ENCODE measurements around the gene TULP3.

TULP3 gene

DNA sequence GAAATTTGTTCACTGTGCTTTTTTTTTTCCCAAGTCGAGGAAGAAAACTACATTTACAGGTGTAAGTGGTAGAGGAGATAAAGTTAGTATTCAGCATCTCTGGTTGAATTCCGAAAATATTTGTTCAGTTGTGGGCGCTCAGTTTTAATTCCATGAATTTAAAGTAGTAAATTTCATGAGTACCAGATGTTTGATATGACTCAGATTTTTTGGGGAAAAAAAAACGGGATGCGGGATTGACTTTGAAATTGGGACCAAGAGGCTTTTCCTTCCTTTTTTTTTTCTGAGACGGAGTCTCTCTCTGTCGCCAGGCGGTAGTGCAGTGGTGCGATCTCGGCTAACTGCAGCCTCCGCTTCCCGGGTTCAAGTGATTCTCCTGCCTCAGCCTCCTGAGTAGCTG is 1.6 kb downstream of the TULP3 start:
- Mint-ChIP-seq H3K4me3 (no peak overlapping the region), H3K27me3 (ENCODE audit: low read depth) (no peaks in the 10 kb centered on the region), H3K9me3 (no peaks in the 10 kb centered on the region), H3K4me1 (ENCODE audit: low read depth) (peaks cover 28% of the 10 kb centered on the region), H3K36me3 (ENCODE audit: low read depth) (peaks cover 14% of the 10 kb centered on the region), H3K27ac (no peak overlapping the region)

DNA sequence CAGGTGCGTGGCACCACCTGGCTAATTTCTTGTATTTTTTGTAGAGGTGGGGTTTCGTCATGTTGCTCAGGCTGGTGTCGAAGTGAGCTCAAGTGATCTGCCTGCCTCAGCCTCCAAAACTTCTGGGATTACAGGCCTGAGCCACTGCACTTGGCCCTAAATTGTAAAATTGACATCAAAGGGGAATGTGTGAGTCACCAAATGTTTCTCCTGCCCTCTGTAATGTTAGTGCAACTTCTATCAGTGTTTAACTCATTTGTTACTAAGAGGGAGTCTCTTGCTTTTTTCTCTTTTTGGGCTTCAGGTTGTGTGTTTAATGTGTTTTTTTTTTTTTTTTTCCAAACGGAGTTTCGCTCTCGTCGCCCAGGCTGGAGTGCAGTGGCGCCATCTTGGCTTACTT is 2.3 kb downstream of the TULP3 start:
- Mint-ChIP-seq H3K4me1 (ENCODE audit: low read depth) (peaks cover 25% of the 10 kb centered on the region), H3K36me3 (ENCODE audit: low read depth) (peaks cover 8% of the 10 kb centered on the region), H3K4me3 (peak overlapping the region; percentile 42), H3K27ac (no peak overlapping the region), H3K9me3 (no peaks in the 10 kb centered on the region), H3K27me3 (ENCODE audit: low read depth) (no peaks in the 10 kb centered on the region)

DNA sequence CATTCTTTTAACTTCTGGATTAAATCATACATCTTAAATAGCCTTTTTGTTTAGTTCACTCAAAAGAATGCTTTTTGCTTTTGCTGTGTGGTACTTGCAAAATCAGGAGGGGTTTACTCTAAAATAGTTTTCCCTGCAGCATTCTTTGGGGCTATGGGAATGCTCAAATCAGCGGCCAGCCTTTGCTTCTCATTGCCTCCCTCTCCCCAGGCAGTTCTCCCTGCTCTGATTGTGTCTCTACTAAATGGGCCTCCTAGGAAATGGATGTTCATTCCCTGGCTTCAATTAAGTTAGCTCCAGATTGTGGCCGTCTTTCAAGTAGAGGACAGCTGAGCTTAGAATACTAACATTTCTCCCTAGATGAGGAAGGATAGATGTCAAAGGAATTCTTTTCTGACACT is 4.4 kb downstream of the TULP3 start:
- Mint-ChIP-seq H3K9me3 (no peaks in the 10 kb centered on the region), H3K36me3 (ENCODE audit: low read depth) (peaks cover 4% of the 10 kb centered on the region), H3K4me3 (no peak overlapping the region), H3K4me1 (ENCODE audit: low read depth) (peaks cover 10% of the 10 kb centered on the region), H3K27ac (no peak overlapping the region), H3K27me3 (ENCODE audit: low read depth) (no peaks in the 10 kb centered on the region)

DNA sequence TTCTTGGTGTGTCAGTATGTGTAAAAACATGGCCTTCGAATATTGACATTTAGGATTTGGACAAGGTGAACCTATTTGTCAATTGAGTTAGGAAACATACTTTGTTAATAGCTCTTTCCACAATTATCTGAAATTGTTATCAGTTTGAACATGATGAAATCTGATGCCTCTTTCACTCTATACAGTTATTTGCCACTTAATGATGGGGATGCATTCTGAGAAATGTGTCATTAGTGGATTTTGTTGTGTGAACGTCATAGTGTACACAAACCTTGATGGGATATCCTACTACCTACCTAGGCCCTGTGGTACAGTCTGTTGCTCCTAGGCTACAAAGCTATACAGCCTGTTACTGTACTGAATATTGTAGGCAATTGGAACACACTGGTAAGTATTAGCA is 4.8 kb downstream of the TULP3 start:
- H3K4me1 Mint-ChIP-seq (ENCODE audit: low read depth): peaks cover 5% of the 10 kb centered on the region

GRCh38 chr12:2897418-2897817 is 6.7 kb downstream of the TULP3 start:
- H3K27ac Mint-ChIP-seq: no peak overlapping the region
- no peak overlapping the region for H3K4me3 Mint-ChIP-seq
- H3K36me3 Mint-ChIP-seq (ENCODE audit: low read depth): no peaks in the 10 kb centered on the region
- H3K4me1 Mint-ChIP-seq (ENCODE audit: low read depth): no peaks in the 10 kb centered on the region
- H3K9me3 Mint-ChIP-seq: no peaks in the 10 kb centered on the region
- H3K27me3 Mint-ChIP-seq (ENCODE audit: low read depth): no peaks in the 10 kb centered on the region

More for the DNA sequence above, 4.8 kb downstream of the TULP3 start:
- no peaks in the 10 kb centered on the region for H3K27me3 Mint-ChIP-seq (ENCODE audit: low read depth)
- H3K9me3 Mint-ChIP-seq: no peaks in the 10 kb centered on the region
- H3K36me3 Mint-ChIP-seq (ENCODE audit: low read depth): peaks cover 3% of the 10 kb centered on the region
- H3K27ac Mint-ChIP-seq: no peak overlapping the region
- no peak overlapping the region for H3K4me3 Mint-ChIP-seq

GRCh38 chr12:2900642-2901041 is 10.0 kb downstream of the TULP3 start:
- Mint-ChIP-seq H3K27me3 (ENCODE audit: low read depth) (no peaks in the 10 kb centered on the region), H3K4me3 (no peak overlapping the region), H3K36me3 (ENCODE audit: low read depth) (no peaks in the 10 kb centered on the region), H3K4me1 (ENCODE audit: low read depth) (no peaks in the 10 kb centered on the region), H3K27ac (no peak overlapping the region), H3K9me3 (no peaks in the 10 kb centered on the region)

- H3K4me3 Mint-ChIP-seq: no peak overlapping the region
- H3K9me3 Mint-ChIP-seq: no peaks in the 10 kb centered on the region
- no peaks in the 10 kb centered on the region for H3K27me3 Mint-ChIP-seq (ENCODE audit: low read depth)
- no peaks in the 10 kb centered on the region for H3K36me3 Mint-ChIP-seq (ENCODE audit: low read depth)
- no peak overlapping the region for H3K27ac Mint-ChIP-seq
- no peaks in the 10 kb centered on the region for H3K4me1 Mint-ChIP-seq (ENCODE audit: low read depth)
These were observed 11.7 kb downstream of the TULP3 start for GRCh38 chr12:2902272-2902880.

- Mint-ChIP-seq H3K27ac (no peak overlapping the region), H3K36me3 (ENCODE audit: low read depth) (no peaks in the 10 kb centered on the region), H3K27me3 (ENCODE audit: low read depth) (no peaks in the 10 kb centered on the region)
These were observed 13.6 kb downstream of the TULP3 start for GRCh38 chr12:2904260-2904659.

DNA sequence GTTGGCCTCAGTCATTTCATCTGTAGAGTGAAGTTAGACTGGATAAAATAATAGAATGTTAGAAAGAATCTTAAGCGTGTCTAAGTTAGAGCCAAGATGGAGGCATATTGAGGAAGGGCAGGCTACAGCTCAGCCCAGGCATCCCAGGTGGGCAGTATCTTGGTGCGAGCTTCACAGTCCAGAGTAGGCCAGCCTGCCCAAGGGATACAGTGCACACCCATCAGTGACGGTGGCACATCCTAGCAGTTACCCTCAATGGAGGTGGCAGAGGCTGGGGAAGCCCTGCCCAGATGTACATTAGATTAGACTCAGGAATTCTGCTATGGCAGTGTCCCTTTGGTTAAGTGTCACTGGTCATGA is 21.5 kb downstream of the TULP3 start:
- Mint-ChIP-seq H3K27ac (no peak overlapping the region), H3K4me1 (ENCODE audit: low read depth) (peaks cover 2% of the 10 kb centered on the region), H3K27me3 (ENCODE audit: low read depth) (no peaks in the 10 kb centered on the region), H3K36me3 (ENCODE audit: low read depth) (no peaks in the 10 kb centered on the region), H3K4me3 (no peak overlapping the region), H3K9me3 (no peaks in the 10 kb centered on the region)

More at GRCh38 chr12:2904260-2904659, 13.6 kb downstream of the TULP3 start:
- H3K4me3 Mint-ChIP-seq: no peak overlapping the region
- H3K9me3 Mint-ChIP-seq: no peaks in the 10 kb centered on the region
- H3K4me1 Mint-ChIP-seq (ENCODE audit: low read depth): no peaks in the 10 kb centered on the region

DNA sequence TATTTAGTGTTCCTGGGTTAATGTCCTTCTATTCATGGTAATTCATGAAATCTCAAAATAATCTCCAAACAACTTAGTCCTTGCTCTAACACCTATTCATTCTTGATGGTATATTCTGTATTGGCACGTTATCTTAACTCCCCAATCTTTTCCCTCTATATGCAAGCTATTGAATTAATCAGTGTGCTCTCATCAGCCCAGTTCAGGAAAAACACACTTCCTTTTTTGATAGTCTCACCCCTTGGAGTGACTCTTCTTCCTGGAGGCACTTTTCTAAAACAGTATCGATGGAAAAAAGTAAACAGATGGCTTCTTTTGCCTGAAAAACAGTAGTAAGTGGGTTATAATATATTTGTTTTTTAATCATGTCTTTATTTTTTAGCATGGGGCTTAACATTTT is 28.6 kb downstream of the TULP3 start:
- Mint-ChIP-seq H3K27me3 (ENCODE audit: low read depth) (no peaks in the 10 kb centered on the region), H3K27ac (no peak overlapping the region), H3K36me3 (ENCODE audit: low read depth) (peaks cover 6% of the 10 kb centered on the region), H3K9me3 (no peaks in the 10 kb centered on the region), H3K4me3 (no peak overlapping the region), H3K4me1 (ENCODE audit: low read depth) (no peaks in the 10 kb centered on the region)

DNA sequence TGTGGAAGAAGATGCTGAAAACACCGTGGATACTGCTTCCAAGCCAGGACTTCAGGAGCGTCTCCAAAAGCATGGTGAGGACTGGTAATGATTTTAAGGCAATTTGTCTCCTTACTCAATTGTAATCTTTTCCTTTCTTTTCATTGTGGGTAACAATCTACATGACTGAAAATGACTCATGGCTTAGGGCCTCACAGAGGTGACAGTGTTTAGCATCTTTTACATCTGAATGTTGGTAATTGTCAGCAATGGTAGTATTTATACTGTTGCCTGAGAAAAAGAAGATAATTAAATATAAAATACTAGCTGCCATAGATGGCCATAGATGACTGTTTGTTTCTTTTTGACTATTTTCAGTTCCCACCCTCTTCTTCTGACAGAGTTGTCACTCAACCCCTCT is 31.6 kb downstream of the TULP3 start:
- Mint-ChIP-seq H3K4me3 (no peak overlapping the region), H3K27me3 (ENCODE audit: low read depth) (no peaks in the 10 kb centered on the region), H3K4me1 (ENCODE audit: low read depth) (peaks cover 4% of the 10 kb centered on the region), H3K27ac (no peak overlapping the region), H3K9me3 (no peaks in the 10 kb centered on the region), H3K36me3 (ENCODE audit: low read depth) (peaks cover 9% of the 10 kb centered on the region)

GRCh38 chr12:2923057-2923456 is 32.4 kb downstream of the TULP3 start:
- peaks cover 9% of the 10 kb centered on the region for H3K36me3 Mint-ChIP-seq (ENCODE audit: low read depth)
- H3K4me1 Mint-ChIP-seq (ENCODE audit: low read depth): peaks cover 4% of the 10 kb centered on the region
- H3K27ac Mint-ChIP-seq: no peak overlapping the region
- no peaks in the 10 kb centered on the region for H3K9me3 Mint-ChIP-seq
- H3K4me3 Mint-ChIP-seq: no peak overlapping the region
- H3K27me3 Mint-ChIP-seq (ENCODE audit: low read depth): no peaks in the 10 kb centered on the region

DNA sequence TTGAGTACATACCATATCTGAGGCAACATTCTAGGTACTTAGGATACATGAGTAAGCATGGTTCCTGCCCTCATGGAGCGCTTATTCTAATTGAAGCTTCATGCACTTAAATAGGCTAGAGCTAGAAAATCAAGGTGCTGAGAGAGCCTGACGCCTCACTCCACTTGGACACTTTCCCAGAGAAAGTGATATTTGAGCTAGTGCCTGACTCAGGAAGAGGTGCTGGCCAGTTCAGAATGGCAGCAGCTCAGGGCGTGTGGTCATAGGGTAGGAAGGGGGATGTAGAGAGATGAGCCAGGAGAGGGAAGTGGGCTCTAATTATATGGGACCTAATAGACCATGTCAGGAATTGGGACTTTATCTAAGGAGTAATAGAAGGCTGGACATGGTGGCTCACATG is 33.3 kb downstream of the TULP3 start:
- Mint-ChIP-seq H3K27ac (no peak overlapping the region), H3K9me3 (no peaks in the 10 kb centered on the region), H3K27me3 (ENCODE audit: low read depth) (no peaks in the 10 kb centered on the region)

GRCh38 chr12:2925322-2925995 is 34.8 kb downstream of the TULP3 start:
- Mint-ChIP-seq H3K4me3 (no peak overlapping the region), H3K27me3 (ENCODE audit: low read depth) (no peaks in the 10 kb centered on the region), H3K36me3 (ENCODE audit: low read depth) (peaks cover 9% of the 10 kb centered on the region), H3K4me1 (ENCODE audit: low read depth) (peaks cover 4% of the 10 kb centered on the region), H3K27ac (no peak overlapping the region), H3K9me3 (no peaks in the 10 kb centered on the region)

More for the DNA sequence above, 33.3 kb downstream of the TULP3 start:
- H3K4me3 Mint-ChIP-seq: no peak overlapping the region
- H3K4me1 Mint-ChIP-seq (ENCODE audit: low read depth): peaks cover 4% of the 10 kb centered on the region
- H3K36me3 Mint-ChIP-seq (ENCODE audit: low read depth): peaks cover 9% of the 10 kb centered on the region

DNA sequence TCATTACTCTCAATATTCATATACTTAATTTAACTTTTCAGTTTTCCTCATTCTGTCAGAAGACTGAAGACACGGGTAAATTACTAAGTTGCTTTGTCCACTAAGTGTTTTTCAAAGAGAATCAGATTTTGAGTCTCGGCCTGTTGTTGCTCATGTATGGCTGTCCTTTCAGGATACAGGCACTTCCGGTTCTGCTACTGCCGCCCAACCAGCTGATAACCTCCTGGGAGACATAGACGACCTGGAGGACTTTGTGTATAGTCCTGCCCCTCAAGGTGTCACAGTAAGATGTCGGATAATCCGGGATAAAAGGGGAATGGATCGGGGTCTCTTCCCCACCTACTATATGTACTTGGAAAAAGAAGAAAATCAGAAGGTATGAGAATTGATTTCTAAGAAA is 40.2 kb downstream of the TULP3 start:
- no peaks in the 10 kb centered on the region for H3K4me1 Mint-ChIP-seq (ENCODE audit: low read depth)
- no peaks in the 10 kb centered on the region for H3K9me3 Mint-ChIP-seq
- no peak overlapping the region for H3K4me3 Mint-ChIP-seq
- H3K36me3 Mint-ChIP-seq (ENCODE audit: low read depth): peaks cover 12% of the 10 kb centered on the region
- no peaks in the 10 kb centered on the region for H3K27me3 Mint-ChIP-seq (ENCODE audit: low read depth)
- H3K27ac Mint-ChIP-seq: no peak overlapping the region
